WTC11 (cell line): Measurements from ENCODE around the gene EP400. TPM values are rescaled to one million over a fixed set of nuclear protein-coding genes. Genes with fewer than 3 reads are reported as not detected.
A peak's percentile ranks its signal among the peaks of the same experiment; 100 is the strongest.

Source experiments
- ATAC-seq: fragments of 200-7000 bp; cut with Tn5 transposase; 2 replicates; pipeline ENCODE4 v1.10.0; 2021; ENCODE audit warnings: mild to moderate bottlenecking, moderate library complexity
- CTCF ChIA-PET: fragments of 300-600 bp; sonication (Branson Sonifier 250); formaldehyde crosslinking; loops from one replicate; lab custom pipeline; 2021; ENCODE audit warnings: antibody characterized with exemption; lab: Charles Lee
- POLR2A ChIA-PET: fragments of 350-600 bp; sonication (Branson Sonifier 250); formaldehyde crosslinking; loops from one replicate; lab custom pipeline; 2021; ENCODE audit warnings: antibody characterized with exemption; lab: Charles Lee
- DNase-seq: peaks from one replicate; pipeline ENCODE4 v3.0.0; 2021; ENCODE audit warnings: low spot score
- H3K27ac Mint-ChIP-seq: 2 replicates; pipeline ENCODE4 v1.8.0; 2021; ENCODE audit warnings: mixed read lengths
- H3K27me3 Mint-ChIP-seq: 2 replicates; pipeline ENCODE4 v1.8.0; 2021; ENCODE audit warnings: low read depth, mild to moderate bottlenecking, moderate library complexity, mixed read lengths
- H3K36me3 Mint-ChIP-seq: 2 replicates; pipeline ENCODE4 v1.8.0; 2021; ENCODE audit warnings: mixed read lengths
- H3K4me1 Mint-ChIP-seq: 2 replicates; pipeline ENCODE4 v1.8.0; 2022; ENCODE audit warnings: mixed read lengths
- H3K4me3 Mint-ChIP-seq: 2 replicates; pipeline ENCODE4 v1.8.0; 2021; ENCODE audit warnings: mild to moderate bottlenecking, moderate library complexity, mixed read lengths
- H3K9me3 Mint-ChIP-seq: 2 replicates; pipeline ENCODE4 v1.8.0; 2021; ENCODE audit warnings: mixed read lengths
- ATF1 ChIP-seq: sonication (generic); formaldehyde crosslinking; IDR thresholded peaks from 2 replicates; pipeline ENCODE4 v1.8.1; 2023; ENCODE audit warnings: mild to moderate bottlenecking, moderate library complexity, missing genetic modification reagents
- CBFB ChIP-seq: sonication (generic); formaldehyde crosslinking; IDR thresholded peaks from 2 replicates; pipeline ENCODE4 v1.8.1; 2022; ENCODE audit warnings: mild to moderate bottlenecking, low read depth, missing genetic modification reagents
- CDX4 ChIP-seq: fragments of 250-450 bp; sonication (Bioruptor Pico); IDR thresholded peaks from 2 replicates; pipeline ENCODE4 v1.9.0; 2021; ENCODE audit warnings: moderate library complexity, mild to moderate bottlenecking, inconsistent platforms, borderline replicate concordance
- E2F4 ChIP-seq: sonication (generic); formaldehyde crosslinking; IDR thresholded peaks from 2 replicates; pipeline ENCODE4 v1.8.1; 2022; ENCODE audit warnings: low read depth, mild to moderate bottlenecking, moderate library complexity, missing genetic modification reagents, borderline replicate concordance
- ETV6 ChIP-seq: sonication (generic); formaldehyde crosslinking; IDR thresholded peaks from 2 replicates; pipeline ENCODE4 v1.8.1; 2022; ENCODE audit warnings: mild to moderate bottlenecking, missing genetic modification reagents
- FOXP1 ChIP-seq: sonication (generic); formaldehyde crosslinking; IDR thresholded peaks from 2 replicates; pipeline ENCODE4 v1.8.0; 2022; ENCODE audit warnings: missing genetic modification reagents, mild to moderate bottlenecking, moderate library complexity, borderline replicate concordance
- HMGXB4 ChIP-seq: sonication (generic); formaldehyde crosslinking; IDR thresholded peaks from 2 replicates; pipeline ENCODE4 v1.8.1; 2023; ENCODE audit warnings: mild to moderate bottlenecking, moderate library complexity, missing genetic modification reagents
- IRF1 ChIP-seq: sonication (generic); formaldehyde crosslinking; IDR thresholded peaks from 2 replicates; pipeline ENCODE4 v1.8.0; 2023; ENCODE audit warnings: missing genetic modification reagents
- JAZF1 ChIP-seq: fragments of 250-450 bp; sonication (Bioruptor Pico); IDR thresholded peaks from 2 replicates; pipeline ENCODE4 v1.9.0; 2021; ENCODE audit warnings: moderate library complexity, mild to moderate bottlenecking, inconsistent platforms
- KAT7 ChIP-seq: sonication (generic); formaldehyde crosslinking; IDR thresholded peaks from 2 replicates; pipeline ENCODE4 v1.8.1; 2023; ENCODE audit warnings: missing genetic modification reagents, mild to moderate bottlenecking, borderline replicate concordance
- NFE2L1 ChIP-seq: sonication (generic); formaldehyde crosslinking; IDR thresholded peaks from 2 replicates; pipeline ENCODE4 v1.8.1; 2023; ENCODE audit warnings: missing genetic modification reagents
- NR1H2 ChIP-seq: sonication (generic); formaldehyde crosslinking; IDR thresholded peaks from 2 replicates; pipeline ENCODE4 v1.9.0; 2021; ENCODE audit warnings: mild to moderate bottlenecking, moderate library complexity, missing genetic modification reagents
- NR3C1 ChIP-seq: sonication (generic); formaldehyde crosslinking; conservative IDR thresholded peaks from 2 replicates; pipeline ENCODE4 v1.8.1; 2023; ENCODE audit warnings: low read depth, mild to moderate bottlenecking, missing genetic modification reagents
- RORB ChIP-seq: fragments of 250-450 bp; sonication (Bioruptor Pico); IDR thresholded peaks from 2 replicates; pipeline ENCODE4 v1.9.0; 2021; ENCODE audit warnings: mild to moderate bottlenecking
- USF1 ChIP-seq: sonication (generic); formaldehyde crosslinking; IDR thresholded peaks from 2 replicates; pipeline ENCODE4 v1.8.0; 2022; ENCODE audit warnings: mild to moderate bottlenecking, missing genetic modification reagents
- USF2 ChIP-seq: sonication (generic); formaldehyde crosslinking; IDR thresholded peaks from 2 replicates; pipeline ENCODE4 v1.8.1; 2023; ENCODE audit warnings: mild to moderate bottlenecking, missing genetic modification reagents, moderate library complexity
- ZNF263 ChIP-seq: sonication (generic); formaldehyde crosslinking; IDR thresholded peaks from 2 replicates; pipeline ENCODE4 v1.8.1; 2022; ENCODE audit warnings: low read depth, mild to moderate bottlenecking, moderate library complexity, missing genetic modification reagents
- ZNF317 ChIP-seq: sonication (generic); formaldehyde crosslinking; IDR thresholded peaks from 2 replicates; pipeline ENCODE4 v1.8.1; 2023; ENCODE audit warnings: low read depth, mild to moderate bottlenecking, moderate library complexity, missing genetic modification reagents, borderline replicate concordance
- ZNF425 ChIP-seq: fragments of 250-450 bp; sonication (Bioruptor Pico); conservative IDR thresholded peaks from 2 replicates; pipeline ENCODE4 v1.9.0; 2021; ENCODE audit warnings: mild to moderate bottlenecking
- ZSCAN18 ChIP-seq: fragments of 250-450 bp; sonication (Bioruptor Pico); IDR thresholded peaks from 2 replicates; pipeline ENCODE4 v2.1.2; 2022; ENCODE audit warnings: mild to moderate bottlenecking, moderate library complexity
- total RNA-seq: library from RNA; stranded (reverse); gene quantifications from 3 replicates; pipeline ENCODE4 v1.2.3, GENCODE V29; 2021

The EP400 gene
- total RNA-seq, 1 experiment from 2014 or later: 75.8 TPM

GRCh38 chr12:131986361-131986760 lies 36.6 kb downstream of the EP400 start (continued):
- no peak for TF ChIP-seq ZNF425 (CRISPR knock-in tag)

GRCh38 chr12:131986910-131987309 lies 37.2 kb downstream of the EP400 start:
- Mint-ChIP-seq H3K4me3 (no peak overlapping the region), H3K9me3 (no peaks in the 10 kb centered on the region), H3K4me1 (peaks cover 47% of the 10 kb centered on the region), H3K36me3 (peaks cover 36% of the 10 kb centered on the region), H3K27me3 (no peaks in the 10 kb centered on the region), H3K27ac (peak overlapping the region; percentile 91)
- CTCF ChIA-PET: no interaction called here
- ATAC-seq (no peak), DNase-seq (no peak)
- TF ChIP-seq USF2 (CRISPR knock-in tag) (peak; percentile 62), CBFB (CRISPR knock-in tag) (no peak), USF1 (CRISPR knock-in tag) (peak; percentile 48; the same call in 1 of the 2 replicates)
- POLR2A ChIA-PET: no interaction called here

- ChIA-PET POLR2A (interaction anchor here (0.6 kb wide), 1 partner anchor 21 kb away, joined by 3 read pairs; no protein-coding TSS in a partner anchor), CTCF (interaction anchor here (0.7 to 1.4 kb wide), 2 partner anchors 20 to 203 kb away, joined by 3 read pairs; no protein-coding TSS in a partner anchor)
- no peak for DNase-seq
- Mint-ChIP-seq H3K27ac (peak overlapping the region; percentile 93), H3K27me3 (no peaks in the 10 kb centered on the region), H3K9me3 (no peaks in the 10 kb centered on the region), H3K36me3 (peaks cover 38% of the 10 kb centered on the region), H3K4me3 (no peak overlapping the region), H3K4me1 (peaks cover 49% of the 10 kb centered on the region)
- no peak for ATAC-seq
- no peak for TF ChIP-seq IRF1 (CRISPR knock-in tag)
- no peak for TF ChIP-seq ATF1 (CRISPR knock-in tag)
- no peak for TF ChIP-seq NFE2L1 (CRISPR knock-in tag)
- no peak for TF ChIP-seq ZNF263 (CRISPR knock-in tag)
- no peak for TF ChIP-seq FOXP1 (CRISPR knock-in tag)
- no peak for TF ChIP-seq ETV6 (CRISPR knock-in tag)
- no peak for TF ChIP-seq ZNF317
- no peak for TF ChIP-seq NR3C1 (CRISPR knock-in tag)
- no peak for TF ChIP-seq JAZF1
- no peak for TF ChIP-seq ZSCAN18 (CRISPR knock-in tag)
- no peak for TF ChIP-seq ZNF425 (CRISPR knock-in tag)
- TF ChIP-seq CBFB (CRISPR knock-in tag): no peak
- TF ChIP-seq HMGXB4: no peak
- no peak for TF ChIP-seq RORB (CRISPR knock-in tag)
- TF ChIP-seq KAT7 (CRISPR knock-in tag): no peak
- TF ChIP-seq E2F4 (CRISPR knock-in tag): no peak
- no peak for TF ChIP-seq NR1H2
- TF ChIP-seq CDX4 (CRISPR knock-in tag): no peak
Measured at GRCh38 chr12:131987552-131987951, 37.8 kb downstream of the EP400 start.
